SK-N-MC (cell line): ENCODE measurements around the gene UBE2O.

Experiments used
- EZH2 ChIP-seq: fragments of 200-600 bp; sonication (generic); IDR thresholded peaks from one replicate; pipeline ENCODE4 v1.6.1; 2017; ENCODE audit warnings: antibody characterized with exemption
- FOXP2 ChIP-seq: optimal IDR thresholded peaks from 2 replicates; pipeline ENCODE3; 2011; ENCODE audit warnings: mild to moderate bottlenecking, moderate library complexity; ENCODE audit not compliant: insufficient read depth; ENCODE audit errors: extremely low read length, control extremely low read depth
- POLR2AphosphoS5 ChIP-seq: IDR thresholded peaks from 2 replicates; pipeline ENCODE4 v1.6.1; 2012; ENCODE audit warnings: mild to moderate bottlenecking, low read depth, low read length, borderline replicate concordance

- TF ChIP-seq EZH2 (no peak), POLR2AphosphoS5 (no peak), FOXP2 (no peak)
Observed at GRCh38 chr17:76381633-76382350, 71.2 kb downstream of the UBE2O start.
